Cardiac fibroblast (primary cell): Measurements from ENCODE around the gene MYBPHL.

Source experiments
- DNase-seq, 2 donors: peaks; one replicate each; pipeline versions ENCODE4 v3.0.0 to v3.0.0-alpha.2; 2010; ENCODE audit warnings: low read depth in 2 of 2
- H3K4me3 ChIP-seq, 2 donors: replicated peaks in 1 of 2; 1 replicate in 1 of 2; 2 replicates in 1 of 2; pipeline ENCODE4 v1.5.1; 2011; ENCODE audit warnings: low read depth in 2 of 2, low read length in 2 of 2, mild to moderate bottlenecking in 2 of 2, moderate library complexity in 1 of 2
- TF ChIP-seq, protein P1 (sequence below): IDR thresholded peaks from one replicate; pipeline ENCODE4 v1.5.1; 2011; ENCODE audit warnings: low read depth, mild to moderate bottlenecking, low read length, inconsistent platforms

MYBPHL gene

GRCh38 chr1:109281680-109282496 is 24.9 kb downstream of the MYBPHL start:
- H3K4me3 ChIP-seq: peak overlapping the region; percentile 68 to 90
- TF ChIP-seq, protein P1, sequence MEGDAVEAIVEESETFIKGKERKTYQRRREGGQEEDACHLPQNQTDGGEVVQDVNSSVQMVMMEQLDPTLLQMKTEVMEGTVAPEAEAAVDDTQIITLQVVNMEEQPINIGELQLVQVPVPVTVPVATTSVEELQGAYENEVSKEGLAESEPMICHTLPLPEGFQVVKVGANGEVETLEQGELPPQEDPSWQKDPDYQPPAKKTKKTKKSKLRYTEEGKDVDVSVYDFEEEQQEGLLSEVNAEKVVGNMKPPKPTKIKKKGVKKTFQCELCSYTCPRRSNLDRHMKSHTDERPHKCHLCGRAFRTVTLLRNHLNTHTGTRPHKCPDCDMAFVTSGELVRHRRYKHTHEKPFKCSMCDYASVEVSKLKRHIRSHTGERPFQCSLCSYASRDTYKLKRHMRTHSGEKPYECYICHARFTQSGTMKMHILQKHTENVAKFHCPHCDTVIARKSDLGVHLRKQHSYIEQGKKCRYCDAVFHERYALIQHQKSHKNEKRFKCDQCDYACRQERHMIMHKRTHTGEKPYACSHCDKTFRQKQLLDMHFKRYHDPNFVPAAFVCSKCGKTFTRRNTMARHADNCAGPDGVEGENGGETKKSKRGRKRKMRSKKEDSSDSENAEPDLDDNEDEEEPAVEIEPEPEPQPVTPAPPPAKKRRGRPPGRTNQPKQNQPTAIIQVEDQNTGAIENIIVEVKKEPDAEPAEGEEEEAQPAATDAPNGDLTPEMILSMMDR: no peak
- peak; percentile 37 to 47 for DNase-seq

- DNase-seq: no peak
- TF ChIP-seq, protein P1: no peak
- no peak overlapping the region for H3K4me3 ChIP-seq
Measured at GRCh38 chr1:109280862-109281261, 25.9 kb downstream of the MYBPHL start.

GRCh38 chr1:109279615-109280278 is 27.1 kb downstream of the MYBPHL start:
- TF ChIP-seq, protein P1: no peak
- no peak overlapping the region for H3K4me3 ChIP-seq
- no peak for DNase-seq

GRCh38 chr1:109277434-109278204 is 29.2 kb downstream of the MYBPHL start:
- TF ChIP-seq, protein P1: peak; percentile 94
- no peak overlapping the region for H3K4me3 ChIP-seq
- peak; percentile 78 to 80 for DNase-seq

DNA sequence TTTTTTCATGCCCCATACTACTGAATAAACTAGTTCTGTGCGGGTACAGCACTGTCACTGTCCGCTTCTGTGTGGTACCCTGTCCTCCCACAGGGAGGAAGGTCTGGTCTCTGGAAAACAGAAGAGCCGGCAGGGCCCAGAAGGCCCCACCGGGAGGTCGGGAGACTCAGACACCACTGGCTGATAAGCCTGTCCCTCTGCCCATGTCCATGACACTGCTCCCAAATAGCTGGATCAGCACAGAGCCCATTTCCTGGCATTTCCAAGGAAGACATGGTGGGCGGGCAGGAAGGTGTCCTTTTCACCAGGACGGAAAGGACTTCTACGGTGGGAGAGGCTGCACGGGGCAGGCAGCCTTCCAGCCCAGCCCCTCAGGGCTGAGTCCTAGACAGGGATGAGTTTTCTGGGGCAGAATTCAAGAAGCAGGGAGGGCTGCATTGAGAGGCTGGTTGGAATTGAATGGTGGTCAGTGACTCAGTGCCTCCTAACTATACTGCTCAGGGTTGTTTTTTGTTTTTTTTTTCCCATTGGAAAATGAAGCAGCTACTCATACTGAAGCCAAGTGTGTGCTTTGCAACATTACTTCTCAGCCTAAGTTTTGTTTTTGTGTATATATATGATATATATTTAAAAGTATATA is 31.0 kb downstream of the MYBPHL start:
- DNase-seq: peak in 1 of 2 donors; percentile 46
- TF ChIP-seq, protein P1: no peak
- H3K4me3 ChIP-seq: no peak overlapping the region
